Left ventricle myocardium inferior (tissue), 1 donor: Measurements from ENCODE around the gene RGS7. TPM values are rescaled to one million over a fixed set of nuclear protein-coding genes. Genes with fewer than 3 reads are reported as not detected.
"Not testable (repeated sequence)": the region's sequence is repeated elsewhere in the genome, so short reads cannot be mapped to it uniquely, and the experiment has no call there.

ENCODE experiments used
- DNase-seq: peaks from one replicate; pipeline ENCODE4 v3.0.0-alpha.2; 2020
- H3K27ac ChIP-seq: fragments of 200-600 bp; replicated peaks from 2 replicates; pipeline ENCODE4 v1.8.0; 2021
- H3K27me3 ChIP-seq: fragments of 200-600 bp; 2 replicates; pipeline ENCODE4 v1.8.0; 2021; ENCODE audit warnings: low read depth
- H3K36me3 ChIP-seq: fragments of 200-600 bp; 2 replicates; pipeline ENCODE4 v1.8.0; 2021
- H3K4me1 ChIP-seq: fragments of 200-600 bp; 2 replicates; pipeline ENCODE4 v1.8.0; 2021
- H3K4me3 ChIP-seq: fragments of 200-600 bp; 2 replicates; pipeline ENCODE4 v1.8.0; 2021; ENCODE audit warnings: mild to moderate bottlenecking, moderate library complexity
- H3K9me3 ChIP-seq: fragments of 200-600 bp; replicated peaks from 2 replicates; pipeline ENCODE4 v1.8.0; 2021
- CTCF ChIP-seq: fragments of 200-600 bp; IDR thresholded peaks from 2 replicates; pipeline ENCODE4 v1.8.0; 2021; ENCODE audit warnings: antibody characterized with exemption, mild to moderate bottlenecking, borderline replicate concordance
- intact Hi-C: fragments of 100-400 bp; cut with micrococcal nuclease; formaldehyde crosslinking; loops from one replicate; pipeline ENCODE4 v1.11.0; 2022
- total RNA-seq: library from RNA; stranded (reverse); fragmentation: NEBNext Ultra II Directional; extraction: Animal tissue kit (Norgen Biotek cat#: 25700); gene quantifications from one replicate; pipeline ENCODE4 v1.2.1, GENCODE V29; 2021
- donor health status: DM: no; HTN: yes; CAD: no; lungs with severe emphysema.

The RGS7 gene
- total RNA-seq, 1 donor from 2014 or later = not detected

- DNase-seq = no peak
- no peaks in the 10 kb centered on the region for H3K9me3 ChIP-seq
- TF ChIP-seq CTCF = no peak
- intact Hi-C loops = no loop called here
- no peak overlapping the region for H3K27ac ChIP-seq
- no peaks in the 10 kb centered on the region for H3K4me1 ChIP-seq
- no peaks in the 10 kb centered on the region for H3K36me3 ChIP-seq
- H3K27me3 ChIP-seq = no peaks in the 10 kb centered on the region
- H3K4me3 ChIP-seq = no peak overlapping the region
Observed at GRCh38 chr1:241096982-241097381, 260.0 kb downstream of the RGS7 start.

- Histone ChIP-seq H3K4me1 (no peaks in the 10 kb centered on the region), H3K36me3 (no peaks in the 10 kb centered on the region), H3K9me3 (no peaks in the 10 kb centered on the region), H3K27me3 (no peaks in the 10 kb centered on the region), H3K4me3 (no peak overlapping the region), H3K27ac (no peak overlapping the region)
- DNase-seq = no peak
- TF ChIP-seq CTCF = no peak
- intact Hi-C loops = no loop called here
Observed at GRCh38 chr1:241095847-241096246, 261.2 kb downstream of the RGS7 start.

- Histone ChIP-seq H3K4me3 (no peak overlapping the region), H3K36me3 (no peaks in the 10 kb centered on the region), H3K9me3 (no peaks in the 10 kb centered on the region), H3K27me3 (no peaks in the 10 kb centered on the region), H3K4me1 (no peaks in the 10 kb centered on the region), H3K27ac (no peak overlapping the region)
- intact Hi-C loops = no loop called here
- TF ChIP-seq CTCF = no peak
- DNase-seq = no peak
Observed at GRCh38 chr1:241090798-241091197, 266.2 kb downstream of the RGS7 start.

- H3K4me1 ChIP-seq, DNase-seq, H3K36me3 ChIP-seq, intact Hi-C loops, H3K27ac ChIP-seq, H3K9me3 ChIP-seq, H3K27me3 ChIP-seq, H3K4me3 ChIP-seq: not testable (repeated sequence)
Observed at GRCh38 chr1:241089066-241089465, 267.9 kb downstream of the RGS7 start.

- intact Hi-C loops, DNase-seq, H3K27me3 ChIP-seq: not testable (repeated sequence)
Observed at GRCh38 chr1:241088075-241088474, 268.9 kb downstream of the RGS7 start.

GRCh38 chr1:241086686-241087085, 270.3 kb downstream of the RGS7 start:
- Histone ChIP-seq H3K27ac (no peak overlapping the region), H3K9me3 (no peaks in the 10 kb centered on the region), H3K4me3 (no peak overlapping the region), H3K36me3 (no peaks in the 10 kb centered on the region), H3K4me1 (no peaks in the 10 kb centered on the region), H3K27me3 (no peaks in the 10 kb centered on the region)
- no peak for DNase-seq
- no peak for TF ChIP-seq CTCF
- intact Hi-C loops = no loop called here

More at GRCh38 chr1:241088075-241088474, 268.9 kb downstream of the RGS7 start:
- H3K4me1 ChIP-seq, H3K27ac ChIP-seq, H3K4me3 ChIP-seq, H3K9me3 ChIP-seq, H3K36me3 ChIP-seq: not testable (repeated sequence)

GRCh38 chr1:241083285-241083684, 273.7 kb downstream of the RGS7 start:
- H3K4me1 ChIP-seq = no peaks in the 10 kb centered on the region
- no peak for TF ChIP-seq CTCF
- no peak overlapping the region for H3K4me3 ChIP-seq
- H3K36me3 ChIP-seq = no peaks in the 10 kb centered on the region
- no peak for DNase-seq
- H3K27me3 ChIP-seq = no peaks in the 10 kb centered on the region
- intact Hi-C loops = no loop called here
- no peak overlapping the region for H3K27ac ChIP-seq
- H3K9me3 ChIP-seq = no peaks in the 10 kb centered on the region
